Trophoblast cell (in vitro differentiated cells and primary cell): ENCODE measurements around the gene ACY1.

ENCODE experiments used
- DNase-seq, 2 donors: peaks; one replicate each; pipeline ENCODE4 v3.0.0-alpha.2; 2016
- H2AFZ ChIP-seq: 2 replicates; pipeline ENCODE4 v1.6.1; 2013; ENCODE audit warnings: low read length, moderate library complexity, mild to moderate bottlenecking; ENCODE audit not compliant: insufficient read depth, poor library complexity
- H2AK5ac ChIP-seq: 2 replicates; pipeline ENCODE4 v1.6.1; 2013; ENCODE audit warnings: mild to moderate bottlenecking, low read length
- H2BK120ac ChIP-seq: 2 replicates; pipeline ENCODE4 v1.6.1; 2013; ENCODE audit warnings: low read length, mild to moderate bottlenecking, moderate library complexity; ENCODE audit not compliant: insufficient read depth, poor library complexity
- H2BK12ac ChIP-seq: 2 replicates; pipeline ENCODE4 v1.6.1; 2013; ENCODE audit warnings: mild to moderate bottlenecking, low read length, moderate library complexity
- H2BK5ac ChIP-seq: 2 replicates; pipeline ENCODE4 v1.6.1; 2013; ENCODE audit warnings: low read length, low read depth, moderate library complexity, mild to moderate bottlenecking; ENCODE audit not compliant: poor library complexity
- H3K14ac ChIP-seq: 2 replicates; pipeline ENCODE4 v1.6.1; 2013; ENCODE audit warnings: mild to moderate bottlenecking, low read length
- H3K18ac ChIP-seq: 2 replicates; pipeline ENCODE4 v1.6.1; 2013; ENCODE audit warnings: mild to moderate bottlenecking, low read length
- H3K23ac ChIP-seq: 2 replicates; pipeline ENCODE4 v1.6.1; 2013; ENCODE audit warnings: low read length
- H3K27ac ChIP-seq: 2 replicates; pipeline ENCODE4 v1.5.1; 2013; ENCODE audit warnings: low read depth, mild to moderate bottlenecking, inconsistent platforms, low read length, moderate library complexity
- H3K27me3 ChIP-seq: 2 replicates; pipeline ENCODE4 v1.6.1; 2013; ENCODE audit warnings: inconsistent platforms, mild to moderate bottlenecking, low read length, moderate library complexity; ENCODE audit not compliant: insufficient read depth
- H3K36me3 ChIP-seq, 2 experiments: 1 replicate in 1 of 2; 2 replicates in 1 of 2; pipeline ENCODE4 v1.6.1; 2013; ENCODE audit warnings: low read length in 2 of 2, mild to moderate bottlenecking in 2 of 2, moderate library complexity in 1 of 2; ENCODE audit not compliant: insufficient read depth in 2 of 2, control insufficient read depth in 1 of 2
- H3K4ac ChIP-seq: 2 replicates; pipeline ENCODE4 v1.6.1; 2013; ENCODE audit warnings: low read depth, mild to moderate bottlenecking, low read length, moderate library complexity
- H3K4me1 ChIP-seq, 2 experiments: 1 replicate in 1 of 2; 2 replicates in 1 of 2; pipeline ENCODE4 v1.6.1; 2013; ENCODE audit warnings: low read length in 2 of 2, mild to moderate bottlenecking in 2 of 2, moderate library complexity in 1 of 2; ENCODE audit not compliant: insufficient read depth in 2 of 2, control insufficient read depth in 1 of 2
- H3K4me2 ChIP-seq: 2 replicates; pipeline ENCODE4 v1.6.1; 2013; ENCODE audit warnings: inconsistent platforms, mild to moderate bottlenecking, low read length, moderate library complexity
- H3K4me3 ChIP-seq: 2 replicates; pipeline ENCODE4 v1.5.1; 2013; ENCODE audit warnings: mild to moderate bottlenecking, low read depth, low read length, inconsistent platforms
- H3K79me1 ChIP-seq: one replicate; pipeline ENCODE4 v1.6.1; 2013; ENCODE audit warnings: low read length
- H3K79me2 ChIP-seq: 2 replicates; pipeline ENCODE4 v1.6.1; 2013; ENCODE audit warnings: low read length, mild to moderate bottlenecking; ENCODE audit not compliant: control insufficient read depth, insufficient read depth, poor library complexity
- H3K9ac ChIP-seq: 2 replicates; pipeline ENCODE4 v1.6.1; 2013; ENCODE audit warnings: mild to moderate bottlenecking, low read length
- H3K9me3 ChIP-seq: 2 replicates; pipeline ENCODE4 v1.6.1; 2013; ENCODE audit warnings: low read depth, mild to moderate bottlenecking, control low read depth, inconsistent platforms, low read length; ENCODE audit not compliant: insufficient read depth
- H4K12ac ChIP-seq: 2 replicates; pipeline ENCODE4 v1.6.1; 2013; ENCODE audit warnings: low read depth, mild to moderate bottlenecking, low read length, moderate library complexity
- H4K8ac ChIP-seq: 2 replicates; pipeline ENCODE4 v1.6.1; 2013; ENCODE audit warnings: low read depth, mild to moderate bottlenecking, low read length, moderate library complexity
- H4K91ac ChIP-seq: one replicate; pipeline ENCODE4 v1.6.1; 2013; ENCODE audit warnings: low read depth, mild to moderate bottlenecking, low read length, moderate library complexity
- WGBS: extraction: QIAGEN DNeasy Blood & Tissue Kit; methylation state at CpG from one replicate; pipeline ENCODE4 v1.1.7; 2013; ENCODE audit warnings: missing lambda C conversion rate; ENCODE audit not compliant: insufficient read length, insufficient coverage; ENCODE audit errors: extremely low coverage; 5-methylcytosine and 5-hydroxymethylcytosine counted together

The ACY1 gene

GRCh38 chr3:52015438-52016228 is 32.3 kb downstream of the ACY1 start:
- no peak overlapping the region for H2BK5ac ChIP-seq
- H3K4ac ChIP-seq, result no peak overlapping the region
- H3K36me3 ChIP-seq, result no peaks in the 10 kb centered on the region

GRCh38 chr3:52017586-52017985 is 34.3 kb downstream of the ACY1 start:
- no CpG with 5 or more reads among the region's 11 CpGs for WGBS
- peaks cover 2% of the 10 kb centered on the region for H3K79me1 ChIP-seq
- no peak for DNase-seq
- no peaks in the 10 kb centered on the region for H3K79me2 ChIP-seq
- no peak overlapping the region for H3K4ac ChIP-seq
- no peak overlapping the region for H4K8ac ChIP-seq
- no peak overlapping the region for H3K9ac ChIP-seq
- H3K9me3 ChIP-seq, result no peaks in the 10 kb centered on the region
- H2BK5ac ChIP-seq, result no peak overlapping the region
- H3K4me1 ChIP-seq, result peaks cover 10% of the 10 kb centered on the region in 2 experiments
- H3K27ac ChIP-seq, result no peak overlapping the region
- H3K27me3 ChIP-seq, result no peaks in the 10 kb centered on the region
- no peak overlapping the region for H3K23ac ChIP-seq
- H2BK12ac ChIP-seq, result no peak overlapping the region
- no peak overlapping the region for H3K4me3 ChIP-seq
- no peak overlapping the region for H4K91ac ChIP-seq
- no peak overlapping the region for H3K14ac ChIP-seq
- H3K36me3 ChIP-seq, result no peaks in the 10 kb centered on the region
- H4K12ac ChIP-seq, result no peak overlapping the region
- H3K4me2 ChIP-seq, result no peak overlapping the region
- H2BK120ac ChIP-seq, result no peak overlapping the region
- no peak overlapping the region for H2AK5ac ChIP-seq
- H3K18ac ChIP-seq, result no peak overlapping the region
- H2AFZ ChIP-seq, result no peak overlapping the region

More at GRCh38 chr3:52015438-52016228, 32.3 kb downstream of the ACY1 start:
- H4K8ac ChIP-seq, result no peak overlapping the region
- no peak overlapping the region for H3K9ac ChIP-seq
- no peak overlapping the region for H3K27ac ChIP-seq
- H3K18ac ChIP-seq, result no peak overlapping the region
- H3K27me3 ChIP-seq, result no peaks in the 10 kb centered on the region
- H2AK5ac ChIP-seq, result no peak overlapping the region
- no peak overlapping the region for H2BK12ac ChIP-seq
- H2AFZ ChIP-seq, result no peak overlapping the region
- H4K91ac ChIP-seq, result no peak overlapping the region
- H3K4me2 ChIP-seq, result no peak overlapping the region
- H3K23ac ChIP-seq, result no peak overlapping the region
- no peak overlapping the region for H2BK120ac ChIP-seq
- no peak overlapping the region for H3K14ac ChIP-seq
- H4K12ac ChIP-seq, result no peak overlapping the region
- no peaks in the 10 kb centered on the region for H3K79me2 ChIP-seq
- H3K4me3 ChIP-seq, result no peak overlapping the region
- H3K9me3 ChIP-seq, result no peaks in the 10 kb centered on the region
- no CpG with 5 or more reads among the region's 13 CpGs for WGBS
- H3K4me1 ChIP-seq, result no peaks in the 10 kb centered on the region
- no peaks in the 10 kb centered on the region for H3K79me1 ChIP-seq
- no peak for DNase-seq

GRCh38 chr3:52018319-52019000 is 35.1 kb downstream of the ACY1 start:
- no peaks in the 10 kb centered on the region for H3K9me3 ChIP-seq
- H3K27ac ChIP-seq, result no peak overlapping the region
- no peak overlapping the region for H4K8ac ChIP-seq
- WGBS, result no CpG with 5 or more reads among the region's 21 CpGs
- peaks cover 2% of the 10 kb centered on the region for H3K79me1 ChIP-seq
- peak overlapping the region; percentile 14 for H2AK5ac ChIP-seq
- no peak overlapping the region for H3K23ac ChIP-seq
- H3K36me3 ChIP-seq, result no peaks in the 10 kb centered on the region
- no peak overlapping the region for H2AFZ ChIP-seq
- H3K14ac ChIP-seq, result no peak overlapping the region
- H3K9ac ChIP-seq, result no peak overlapping the region
- no peak overlapping the region for H3K18ac ChIP-seq
- DNase-seq, result no peak
- H4K12ac ChIP-seq, result no peak overlapping the region
- H3K4me3 ChIP-seq, result no peak overlapping the region
- no peak overlapping the region for H2BK5ac ChIP-seq
- no peak overlapping the region for H3K4me2 ChIP-seq
- no peak overlapping the region for H2BK120ac ChIP-seq
- H4K91ac ChIP-seq, result no peak overlapping the region
- H3K4ac ChIP-seq, result no peak overlapping the region
- H3K27me3 ChIP-seq, result no peaks in the 10 kb centered on the region
- H3K79me2 ChIP-seq, result no peaks in the 10 kb centered on the region
- peaks cover 16 to 18% of the 10 kb centered on the region in 2 experiments for H3K4me1 ChIP-seq
- H2BK12ac ChIP-seq, result no peak overlapping the region

GRCh38 chr3:52019352-52020080 is 36.2 kb downstream of the ACY1 start:
- no peaks in the 10 kb centered on the region for H3K27me3 ChIP-seq
- H3K4ac ChIP-seq, result no peak overlapping the region
- H4K8ac ChIP-seq, result no peak overlapping the region
- H3K4me3 ChIP-seq, result no peak overlapping the region
- no peak overlapping the region for H4K91ac ChIP-seq
- H2AFZ ChIP-seq, result no peak overlapping the region
- H3K9me3 ChIP-seq, result no peaks in the 10 kb centered on the region
- WGBS, result no CpG with 5 or more reads among the region's 17 CpGs
- H3K79me1 ChIP-seq, result peaks cover 2% of the 10 kb centered on the region
- peaks cover 16 to 20% of the 10 kb centered on the region in 2 experiments for H3K4me1 ChIP-seq
- no peak overlapping the region for H3K23ac ChIP-seq
- H4K12ac ChIP-seq, result no peak overlapping the region
- H3K27ac ChIP-seq, result no peak overlapping the region
- H2AK5ac ChIP-seq, result no peak overlapping the region
- no peak for DNase-seq
- H3K18ac ChIP-seq, result no peak overlapping the region
- no peak overlapping the region for H2BK5ac ChIP-seq
- no peak overlapping the region for H2BK12ac ChIP-seq
- H3K4me2 ChIP-seq, result no peak overlapping the region
- H3K9ac ChIP-seq, result no peak overlapping the region
- H3K36me3 ChIP-seq, result no peaks in the 10 kb centered on the region
- no peaks in the 10 kb centered on the region for H3K79me2 ChIP-seq
- no peak overlapping the region for H2BK120ac ChIP-seq
- no peak overlapping the region for H3K14ac ChIP-seq
